ENCODE measurements around the gene SLBP.

The SLBP gene

GRCh38 chr4:1754336-1754735 lies 42.2 kb upstream of the SLBP start:
- no peak overlapping the region for H3K9ac ChIP-seq (ENCODE audit: low read depth, low read length)
- no peaks in the 10 kb centered on the region for H3K9me3 ChIP-seq (ENCODE audit: control insufficient read depth, insufficient read depth, low read length)
- no peaks in the 10 kb centered on the region for H3K36me3 ChIP-seq (ENCODE audit: control insufficient read depth, insufficient read depth, low read length)
- no peaks in the 10 kb centered on the region for H3K27me3 ChIP-seq (ENCODE audit: control insufficient read depth, insufficient read depth, low read length)
- H3K4me3 ChIP-seq (ENCODE audit: low read depth, low read length), result no peak overlapping the region
- H3K4me1 ChIP-seq (ENCODE audit: control insufficient read depth, insufficient read depth, low read length), result no peaks in the 10 kb centered on the region

DNA sequence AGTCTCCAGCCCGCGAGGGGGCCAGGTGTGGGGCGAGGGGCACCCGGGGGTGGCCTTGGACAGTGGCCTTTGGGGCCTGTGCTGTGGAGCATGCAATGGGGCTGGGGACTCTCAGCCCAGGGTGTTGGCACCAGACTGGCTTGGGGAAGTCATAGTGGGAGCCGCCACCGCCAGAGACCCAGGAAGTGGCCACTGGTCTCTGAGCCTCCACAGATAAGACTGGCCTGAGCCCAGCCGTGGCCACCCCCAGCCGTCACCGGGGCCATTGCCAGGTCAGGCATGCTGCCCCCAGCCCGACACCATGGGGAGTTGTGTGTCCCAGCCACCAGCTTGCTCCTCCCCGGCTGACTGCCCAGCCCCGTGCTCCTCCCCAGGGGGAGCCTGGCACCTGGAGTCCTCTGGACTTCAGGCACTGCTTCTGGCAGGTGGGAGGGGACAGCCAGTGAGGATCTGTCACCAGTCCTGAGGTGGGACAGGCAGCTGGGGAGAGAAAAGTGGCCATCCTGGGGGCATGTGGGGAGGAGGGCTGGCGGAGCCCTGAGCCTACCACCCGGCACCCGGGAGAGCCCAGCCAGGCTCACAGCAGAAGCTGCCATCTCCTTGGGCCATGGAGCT lies 41.7 kb upstream of the SLBP start:
- no peak overlapping the region for H3K4me3 ChIP-seq (ENCODE audit: low read depth, low read length)
- H3K9me3 ChIP-seq (ENCODE audit: control insufficient read depth, insufficient read depth, low read length), result no peaks in the 10 kb centered on the region
- H3K9ac ChIP-seq (ENCODE audit: low read depth, low read length), result no peak overlapping the region
- no peaks in the 10 kb centered on the region for H3K27me3 ChIP-seq (ENCODE audit: control insufficient read depth, insufficient read depth, low read length)
- no peaks in the 10 kb centered on the region for H3K4me1 ChIP-seq (ENCODE audit: control insufficient read depth, insufficient read depth, low read length)
- H3K36me3 ChIP-seq (ENCODE audit: control insufficient read depth, insufficient read depth, low read length), result no peaks in the 10 kb centered on the region

DNA sequence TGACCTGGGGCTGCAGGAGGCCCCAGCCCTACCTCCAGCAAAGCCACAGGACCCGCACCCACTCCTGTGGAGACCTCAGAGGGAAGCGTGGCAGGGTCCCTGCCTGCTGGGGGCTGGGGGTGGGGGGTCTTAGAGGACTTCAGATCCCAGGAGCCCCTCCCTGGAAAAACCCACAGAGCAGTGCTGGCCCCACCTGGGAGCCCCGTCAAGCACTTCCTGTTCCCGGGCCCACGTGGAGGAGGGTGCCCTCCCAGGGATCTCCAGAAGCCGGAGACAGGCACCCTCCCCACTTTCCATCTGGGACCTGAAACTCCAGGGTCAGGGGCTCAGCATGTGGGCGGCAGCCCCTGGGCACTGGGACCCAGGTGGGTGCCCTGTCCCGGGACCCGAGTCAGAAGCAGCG lies 41.2 kb upstream of the SLBP start:
- Histone ChIP-seq H3K9ac (ENCODE audit: low read depth, low read length) (no peak overlapping the region), H3K4me1 (ENCODE audit: control insufficient read depth, insufficient read depth, low read length) (no peaks in the 10 kb centered on the region)

GRCh38 chr4:1752284-1753041 lies 40.3 kb upstream of the SLBP start:
- H3K9ac ChIP-seq (ENCODE audit: low read depth, low read length), result no peak overlapping the region
- no peaks in the 10 kb centered on the region for H3K9me3 ChIP-seq (ENCODE audit: control insufficient read depth, insufficient read depth, low read length)
- H3K27me3 ChIP-seq (ENCODE audit: control insufficient read depth, insufficient read depth, low read length), result no peaks in the 10 kb centered on the region
- H3K4me1 ChIP-seq (ENCODE audit: control insufficient read depth, insufficient read depth, low read length), result no peaks in the 10 kb centered on the region
- H3K36me3 ChIP-seq (ENCODE audit: control insufficient read depth, insufficient read depth, low read length), result no peaks in the 10 kb centered on the region
- H3K4me3 ChIP-seq (ENCODE audit: low read depth, low read length), result no peak overlapping the region

More for the DNA sequence above, 41.2 kb upstream of the SLBP start:
- no peak overlapping the region for H3K4me3 ChIP-seq (ENCODE audit: low read depth, low read length)
- no peaks in the 10 kb centered on the region for H3K9me3 ChIP-seq (ENCODE audit: control insufficient read depth, insufficient read depth, low read length)
- H3K27me3 ChIP-seq (ENCODE audit: control insufficient read depth, insufficient read depth, low read length), result no peaks in the 10 kb centered on the region
- H3K36me3 ChIP-seq (ENCODE audit: control insufficient read depth, insufficient read depth, low read length), result no peaks in the 10 kb centered on the region

DNA sequence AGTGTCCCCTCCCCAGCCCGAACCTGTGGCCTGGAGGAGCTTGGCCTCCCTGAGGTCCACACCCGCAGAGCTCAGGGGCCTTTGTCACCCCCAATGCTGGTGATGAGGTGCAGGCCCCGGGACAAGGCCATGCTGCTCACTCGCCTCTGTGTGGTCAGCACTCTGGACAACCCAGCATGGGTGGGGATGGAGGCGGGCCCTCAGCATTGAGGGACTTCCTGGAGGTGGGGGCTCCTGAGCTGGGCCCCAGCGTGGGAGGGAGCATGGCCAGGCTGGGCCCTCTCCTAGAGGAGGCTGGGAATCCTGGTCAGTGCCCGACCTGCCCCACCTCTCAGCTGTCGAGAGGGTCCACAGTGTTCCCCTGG lies 39.8 kb upstream of the SLBP start:
- no peaks in the 10 kb centered on the region for H3K4me1 ChIP-seq (ENCODE audit: control insufficient read depth, insufficient read depth, low read length)

DNA sequence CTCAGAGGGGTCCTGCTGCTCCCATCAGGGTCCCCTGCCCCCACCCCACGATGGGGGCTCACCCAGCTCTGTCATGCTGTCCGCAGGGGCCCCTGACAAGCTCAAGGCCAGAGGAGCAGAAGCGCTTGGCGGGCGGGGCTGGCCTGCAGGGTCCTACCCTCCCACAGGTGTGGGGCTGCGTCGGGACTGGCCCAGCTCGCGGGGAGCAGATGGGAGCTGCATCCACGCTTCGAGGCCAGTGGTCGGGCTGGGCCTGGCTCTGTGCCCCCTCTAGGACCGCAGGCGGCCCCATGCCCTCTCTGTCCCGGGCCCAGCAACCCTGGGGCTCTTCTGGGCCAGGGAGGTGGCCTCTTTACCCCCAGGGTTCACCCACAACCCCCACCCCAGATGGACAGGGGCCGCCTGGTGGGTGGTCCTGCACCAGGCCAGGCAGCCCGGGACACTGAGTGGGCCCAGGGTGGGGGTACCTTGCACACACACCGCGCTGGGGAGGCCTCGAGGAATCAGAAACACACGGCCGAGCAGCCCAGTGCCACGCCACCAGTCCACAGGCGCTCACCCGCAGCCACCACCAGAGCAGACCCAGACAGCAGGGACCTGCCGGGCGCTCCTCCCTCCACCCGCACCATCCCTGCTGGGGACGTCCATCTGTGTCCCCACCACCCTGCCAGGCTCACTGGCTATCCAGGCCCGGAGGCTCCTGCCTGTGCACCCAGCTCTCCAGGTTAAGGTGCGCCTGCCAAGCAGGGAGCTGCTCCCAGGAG lies 39.2 kb upstream of the SLBP start:
- Histone ChIP-seq H3K4me1 (ENCODE audit: control insufficient read depth, insufficient read depth, low read length) (no peaks in the 10 kb centered on the region), H3K9me3 (ENCODE audit: control insufficient read depth, insufficient read depth, low read length) (no peaks in the 10 kb centered on the region), H3K4me3 (ENCODE audit: low read depth, low read length) (no peak overlapping the region), H3K27me3 (ENCODE audit: control insufficient read depth, insufficient read depth, low read length) (no peaks in the 10 kb centered on the region), H3K36me3 (ENCODE audit: control insufficient read depth, insufficient read depth, low read length) (no peaks in the 10 kb centered on the region), H3K9ac (ENCODE audit: low read depth, low read length) (no peak overlapping the region)

More for the DNA sequence above, 39.8 kb upstream of the SLBP start:
- H3K9me3 ChIP-seq (ENCODE audit: control insufficient read depth, insufficient read depth, low read length), result no peaks in the 10 kb centered on the region
- H3K9ac ChIP-seq (ENCODE audit: low read depth, low read length), result no peak overlapping the region
- H3K4me3 ChIP-seq (ENCODE audit: low read depth, low read length), result no peak overlapping the region
- H3K27me3 ChIP-seq (ENCODE audit: control insufficient read depth, insufficient read depth, low read length), result no peaks in the 10 kb centered on the region
- no peaks in the 10 kb centered on the region for H3K36me3 ChIP-seq (ENCODE audit: control insufficient read depth, insufficient read depth, low read length)

DNA sequence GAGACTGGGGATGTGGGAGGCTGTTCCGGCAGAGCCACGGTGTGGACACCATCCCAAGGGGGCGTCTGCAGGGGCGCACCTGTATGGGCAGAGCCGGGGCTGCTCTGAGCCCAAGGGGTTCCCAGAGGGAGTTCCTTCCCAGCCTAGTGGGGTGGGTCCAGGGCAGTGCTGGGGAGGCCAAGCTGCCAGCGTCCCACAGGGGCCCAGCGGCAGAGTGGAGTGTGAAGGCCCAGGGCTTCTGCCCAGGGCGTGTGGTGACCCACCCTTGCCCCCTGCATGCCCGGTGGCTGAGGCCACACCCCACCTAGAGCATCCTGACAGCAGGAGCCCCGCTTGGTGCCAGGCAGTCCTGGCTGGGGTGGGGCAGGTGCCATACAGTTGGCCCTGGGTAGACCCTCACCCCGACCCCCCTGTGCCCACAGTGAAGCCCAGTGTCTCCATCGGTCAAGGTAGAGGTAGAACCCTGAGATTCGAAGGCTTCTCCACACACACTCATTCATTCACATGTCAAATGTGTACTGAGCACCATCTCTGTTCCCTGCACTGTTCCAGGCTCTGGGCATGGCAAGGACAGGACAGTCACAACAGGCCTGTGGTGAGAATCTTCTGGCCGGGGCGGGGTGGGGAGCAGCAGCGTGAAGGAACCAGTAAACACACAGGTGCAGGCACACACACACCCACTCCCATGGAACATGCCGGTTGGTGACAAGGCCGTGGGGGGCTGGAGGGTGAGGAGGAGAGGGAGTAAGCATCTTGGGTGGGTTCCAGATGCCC lies 38.4 kb upstream of the SLBP start:
- no peaks in the 10 kb centered on the region for H3K36me3 ChIP-seq (ENCODE audit: control insufficient read depth, insufficient read depth, low read length)
- H3K9me3 ChIP-seq (ENCODE audit: control insufficient read depth, insufficient read depth, low read length), result no peaks in the 10 kb centered on the region
- no peaks in the 10 kb centered on the region for H3K4me1 ChIP-seq (ENCODE audit: control insufficient read depth, insufficient read depth, low read length)
- no peaks in the 10 kb centered on the region for H3K27me3 ChIP-seq (ENCODE audit: control insufficient read depth, insufficient read depth, low read length)
- H3K9ac ChIP-seq (ENCODE audit: low read depth, low read length), result no peak overlapping the region
- H3K4me3 ChIP-seq (ENCODE audit: low read depth, low read length), result no peak overlapping the region

- Histone ChIP-seq H3K9me3 (ENCODE audit: control insufficient read depth, insufficient read depth, low read length) (no peaks in the 10 kb centered on the region), H3K4me1 (ENCODE audit: control insufficient read depth, insufficient read depth, low read length) (no peaks in the 10 kb centered on the region), H3K36me3 (ENCODE audit: control insufficient read depth, insufficient read depth, low read length) (peaks cover 1% of the 10 kb centered on the region), H3K4me3 (ENCODE audit: low read depth, low read length) (no peak overlapping the region), H3K9ac (ENCODE audit: low read depth, low read length) (no peak overlapping the region), H3K27me3 (ENCODE audit: control insufficient read depth, insufficient read depth, low read length) (no peaks in the 10 kb centered on the region)
Measured at GRCh38 chr4:1749826-1750225, 37.7 kb upstream of the SLBP start.

DNA sequence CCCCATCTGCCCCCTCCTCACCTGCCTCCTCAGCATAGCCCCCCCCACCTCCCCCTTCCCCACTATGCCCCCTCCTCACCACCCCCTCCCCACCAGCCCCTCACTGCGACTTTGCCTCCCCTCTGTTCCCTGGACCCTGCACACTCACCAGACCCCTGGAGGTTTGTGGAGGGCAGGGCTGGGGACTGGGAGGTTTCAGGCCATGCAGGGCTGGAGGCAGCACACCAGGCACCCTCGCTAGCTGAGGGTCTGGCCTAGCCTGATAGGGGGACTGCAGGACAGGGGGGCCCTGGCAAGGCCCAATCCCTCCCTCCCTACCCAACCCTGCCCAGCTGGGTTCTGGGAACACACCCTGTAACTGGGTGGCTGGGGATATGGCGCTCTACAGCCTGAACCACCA lies 37.3 kb upstream of the SLBP start:
- Histone ChIP-seq H3K4me3 (ENCODE audit: low read depth, low read length) (no peak overlapping the region), H3K9me3 (ENCODE audit: control insufficient read depth, insufficient read depth, low read length) (no peaks in the 10 kb centered on the region)

GRCh38 chr4:1748465-1748995 lies 36.4 kb upstream of the SLBP start:
- Histone ChIP-seq H3K9ac (ENCODE audit: low read depth, low read length) (no peak overlapping the region), H3K9me3 (ENCODE audit: control insufficient read depth, insufficient read depth, low read length) (no peaks in the 10 kb centered on the region), H3K4me3 (ENCODE audit: low read depth, low read length) (no peak overlapping the region), H3K4me1 (ENCODE audit: control insufficient read depth, insufficient read depth, low read length) (no peaks in the 10 kb centered on the region), H3K27me3 (ENCODE audit: control insufficient read depth, insufficient read depth, low read length) (no peaks in the 10 kb centered on the region), H3K36me3 (ENCODE audit: control insufficient read depth, insufficient read depth, low read length) (peaks cover 14% of the 10 kb centered on the region)

More for the DNA sequence above, 37.3 kb upstream of the SLBP start:
- peaks cover 6% of the 10 kb centered on the region for H3K36me3 ChIP-seq (ENCODE audit: control insufficient read depth, insufficient read depth, low read length)
- no peak overlapping the region for H3K9ac ChIP-seq (ENCODE audit: low read depth, low read length)
- H3K27me3 ChIP-seq (ENCODE audit: control insufficient read depth, insufficient read depth, low read length), result no peaks in the 10 kb centered on the region
- H3K4me1 ChIP-seq (ENCODE audit: control insufficient read depth, insufficient read depth, low read length), result no peaks in the 10 kb centered on the region

- Histone ChIP-seq H3K4me3 (ENCODE audit: low read depth, low read length) (no peak overlapping the region), H3K9ac (ENCODE audit: low read depth, low read length) (no peak overlapping the region), H3K27me3 (ENCODE audit: control insufficient read depth, insufficient read depth, low read length) (no peaks in the 10 kb centered on the region)
Measured at GRCh38 chr4:1747603-1747967, 35.5 kb upstream of the SLBP start.

More at GRCh38 chr4:1747603-1747967, 35.5 kb upstream of the SLBP start:
- no peaks in the 10 kb centered on the region for H3K4me1 ChIP-seq (ENCODE audit: control insufficient read depth, insufficient read depth, low read length)
- peaks cover 16% of the 10 kb centered on the region for H3K36me3 ChIP-seq (ENCODE audit: control insufficient read depth, insufficient read depth, low read length)
- H3K9me3 ChIP-seq (ENCODE audit: control insufficient read depth, insufficient read depth, low read length), result no peaks in the 10 kb centered on the region

Measured in iPS-15b (cell line).